OCI-LY7 (cell line): ENCODE measurements around the gene CCDC110. TPM values are rescaled to one million over a fixed set of nuclear protein-coding genes. Genes with fewer than 3 reads are reported as not detected.

Source experiments
- BruUV-seq: library from RNA; stranded (reverse); fragments of 400-500 nt; replicated peaks from 2 replicates; lab custom pipeline; 2021; lab: Mats Ljungman, UMichigan
- CTCF ChIA-PET: fragments of 300-600 bp; sonication (Branson Sonifier 250); formaldehyde crosslinking; loops from one replicate; lab custom pipeline; 2022; ENCODE audit warnings: antibody characterized with exemption; ENCODE audit not compliant: unreplicated experiment; lab: Charles Lee
- POLR2A ChIA-PET: fragments of 300-600 bp; sonication (Branson Sonifier 250); formaldehyde crosslinking; loops from one replicate; lab custom pipeline; 2022; ENCODE audit warnings: antibody characterized with exemption; lab: Charles Lee
- DNase-seq: peaks from one replicate; pipeline ENCODE4 v3.0.0-alpha.2; 2015; ENCODE audit warnings: low spot score
- H2AFZ ChIP-seq: fragments of 200-600 bp; sonication (generic), shearing (Covaris generic); 2 replicates; pipeline ENCODE4 v1.6.1; 2014; ENCODE audit warnings: mild to moderate bottlenecking, antibody characterized with exemption, low read length, moderate library complexity
- H3K27ac ChIP-seq: fragments of 200-600 bp; sonication (generic); 2 replicates; pipeline ENCODE4 v1.5.1; 2014; ENCODE audit warnings: mixed run types, low read depth, mild to moderate bottlenecking, moderate library complexity, low read length, inconsistent platforms; ENCODE audit not compliant: poor library complexity, severe bottlenecking
- H3K36me3 ChIP-seq: fragments of 200-600 bp; sonication (generic); 2 replicates; pipeline ENCODE4 v1.6.1; 2014; ENCODE audit warnings: mild to moderate bottlenecking, antibody characterized with exemption, low read length, moderate library complexity, mixed read lengths; ENCODE audit not compliant: insufficient read depth
- H3K4me1 ChIP-seq: fragments of 200-600 bp; sonication (generic); 2 replicates; pipeline ENCODE4 v1.5.1; 2014; ENCODE audit warnings: mild to moderate bottlenecking, low read length; ENCODE audit not compliant: insufficient read depth, poor library complexity, severe bottlenecking
- H3K4me2 ChIP-seq: fragments of 200-600 bp; sonication (generic); 2 replicates; pipeline ENCODE4 v1.6.1; 2014; ENCODE audit warnings: mild to moderate bottlenecking, low read length
- H3K4me3 ChIP-seq: fragments of 200-600 bp; sonication (generic); 2 replicates; pipeline ENCODE4 v1.5.1; 2014; ENCODE audit warnings: mild to moderate bottlenecking, low read depth, low read length; ENCODE audit not compliant: poor library complexity, severe bottlenecking
- H3K79me2 ChIP-seq: fragments of 200-600 bp; sonication (generic); 2 replicates; pipeline ENCODE4 v1.6.1; 2016; ENCODE audit warnings: low read depth, mild to moderate bottlenecking, low read length, moderate library complexity, mixed read lengths; ENCODE audit not compliant: insufficient read depth
- H3K9me2 ChIP-seq: fragments of 200-600 bp; sonication (generic); 2 replicates; pipeline ENCODE4 v1.6.1; 2016; ENCODE audit warnings: mild to moderate bottlenecking, low read length, mixed read lengths; ENCODE audit not compliant: insufficient read depth
- H3K9me3 ChIP-seq: fragments of 200-600 bp; sonication (generic); 2 replicates; pipeline ENCODE4 v1.6.1; 2014; ENCODE audit warnings: mild to moderate bottlenecking, mixed run types, low read length, mixed read lengths
- H4K20me1 ChIP-seq: fragments of 200-600 bp; sonication (generic); 2 replicates; pipeline ENCODE4 v1.6.1; 2014; ENCODE audit warnings: mild to moderate bottlenecking, antibody characterized with exemption, low read length, moderate library complexity, mixed read lengths; ENCODE audit not compliant: insufficient read depth
- CTCF ChIP-seq: fragments of 200-600 bp; sonication (generic); conservative IDR thresholded peaks from 2 replicates; pipeline ENCODE4 v1.5.1; 2014; ENCODE audit warnings: mild to moderate bottlenecking, antibody characterized with exemption, low read length, moderate library complexity, mixed read lengths
- EZH2phosphoT487 ChIP-seq: fragments of 200-600 bp; sonication (generic); IDR thresholded peaks from 2 replicates; pipeline ENCODE4 v1.6.1; 2018; ENCODE audit warnings: low read depth, borderline replicate concordance, mild to moderate bottlenecking, mixed run types, antibody characterized with exemption, low read length, moderate library complexity, mixed read lengths
- intact Hi-C: fragments of 100-400 bp; cut with micrococcal nuclease; formaldehyde crosslinking; loops from one replicate; pipeline ENCODE4 v1.10.0; 2022; ENCODE audit not compliant: unreplicated experiment
- small RNA-seq: library from RNA; depleted of rRNA; stranded (forward); fragments of <200 nt; gene quantifications from one replicate; pipeline ENCODE3, GENCODE V24; 2014
- total RNA-seq, 2 experiments: library from RNA; depleted of rRNA in 1 of 2; stranded (reverse); fragments of >200 nt in 1 of 2; shearing (Covaris generic) in 1 of 2; gene quantifications; 2 replicates each; pipeline ENCODE4 v1.2.3, GENCODE V29; 2014 to 2022

Gene CCDC110
- total RNA-seq, 2 experiments from 2014 or later: 1.7 to 12.0 TPM

- CTCF ChIA-PET: no interaction called here
- Histone ChIP-seq H3K9me2 (no peaks in the 10 kb centered on the region), H2AFZ (peak within 1 kb of the TSS; percentile 55), H3K4me1 (peaks cover 58% of the 10 kb centered on the region), H3K4me2 (peak within 1 kb of the TSS; percentile 76), H3K9me3 (no peaks in the 10 kb centered on the region), H3K27ac (peak within 1 kb of the TSS; percentile 70), H3K4me3 (peak within 1 kb of the TSS; percentile 75), H3K79me2 (peaks cover 6% of the 10 kb centered on the region; the same call in 1 of the 2 replicates), H3K36me3 (peaks cover 16% of the 10 kb centered on the region; the same call in 1 of the 2 replicates), H4K20me1 (no peaks in the 10 kb centered on the region)
- BruUV-seq: TSS peak; percentile 64
- peak; percentile 29 for DNase-seq
- POLR2A ChIA-PET: interaction anchor here (0.6 to 4.6 kb wide), 12 partner anchors 9 to 258 kb away, joined by 3 to 33 read pairs (median 5); partner anchors contain the start of gene UFSP2
- TF ChIP-seq CTCF (no peak), EZH2phosphoT487 (no peak)
- intact Hi-C loops: loop anchor here (5.0 to 10.0 kb wide), 2 partner anchors 88 to 581 kb away; no protein-coding TSS in a partner anchor
Measured at GRCh38 chr4:185395238-185395955, 76.1 kb downstream of the CCDC110 start, which contains the start of gene LRP2BP. Gene LRP2BP (minus strand): TSS chr4:185395924. CDS start chr4:185378186, 17,738 bp downstream.

Small RNA genes lying within 50 kb of the gene (small RNA-seq; reads per million reads assigned to genes)
- not detected for gene RF00019

Other genes starting within 250 kb of the CCDC110 start
- 0.60 and 1.1 TPM in 2 replicates for gene LRP2BP, start 75.8 kb downstream of the CCDC110 start, total RNA-seq (2014; rRNA removed; shearing (Covaris generic))
- gene LRP2BP, start 75.8 kb downstream of the CCDC110 start, total RNA-seq (2022): 1.0 and 1.4 TPM in 2 replicates
- gene ANKRD37, start 74.9 kb downstream of the CCDC110 start, total RNA-seq (2014; rRNA removed; shearing (Covaris generic)): 3.8 and 6.3 TPM in 2 replicates
- 6.4 and 14.1 TPM in 2 replicates for gene ANKRD37, start 74.9 kb downstream of the CCDC110 start, total RNA-seq (2022)
- 14.0 and 17.3 TPM in 2 replicates for gene UFSP2, start 45.8 kb downstream of the CCDC110 start, total RNA-seq (2014; rRNA removed; shearing (Covaris generic))
- gene UFSP2, start 45.8 kb downstream of the CCDC110 start, total RNA-seq (2022): 30.9 and 37.6 TPM in 2 replicates
- 0.03 TPM in 1 of 2 replicates, not detected in the other for gene PDLIM3, start 63.8 kb upstream of the CCDC110 start, total RNA-seq (2014; rRNA removed; shearing (Covaris generic))
- gene PDLIM3, start 63.8 kb upstream of the CCDC110 start, total RNA-seq (2022): not detected in 2 replicates